ENCODE measurements around the gene TSHZ1. TPM values are rescaled to one million over a fixed set of nuclear protein-coding genes. Genes with fewer than 3 reads are reported as not detected.

The TSHZ1 gene
- total RNA-seq, 2 donors from 2014 or later: 1.1 to 1.7 TPM

- Histone ChIP-seq H3K4me1 (ENCODE audit: control insufficient read depth, insufficient read depth, low read length) (no peaks in the 10 kb centered on the region), H3K27ac (ENCODE audit: low read depth, low read length) (no peak overlapping the region), H3K36me3 (ENCODE audit: control insufficient read depth, insufficient read depth, low read length) (no peaks in the 10 kb centered on the region), H3K27me3 (ENCODE audit: control insufficient read depth, insufficient read depth, low read length, poor library complexity, severe bottlenecking) (no peaks in the 10 kb centered on the region), H3K9me3 (ENCODE audit: control insufficient read depth, low read length) (no peaks in the 10 kb centered on the region), H3K9ac (ENCODE audit: extremely low read depth, low read length, poor library complexity, severe bottlenecking) (no peak overlapping the region), H3K4me3 (ENCODE audit: low read length) (no peak overlapping the region)
- no peak for DNase-seq
- TF ChIP-seq CTCF (conservative IDR thresholded peaks at IDR 0.05): no peak
- H3K36me3 Mint-ChIP-seq (ENCODE audit: low read depth): no peaks in the 10 kb centered on the region
- no peak overlapping the region for H3K4me3 Mint-ChIP-seq
- no peaks in the 10 kb centered on the region for H3K9me3 Mint-ChIP-seq
- no peak overlapping the region for H3K27ac Mint-ChIP-seq
- H3K4me1 Mint-ChIP-seq: no peaks in the 10 kb centered on the region
- H3K27me3 Mint-ChIP-seq (ENCODE audit: insufficient read depth): no peaks in the 10 kb centered on the region
- 84 to 92% methylated on average over 3 to 7 of the region's 7 CpGs for WGBS, 2 experiments (ENCODE audit: insufficient coverage in 1 of 2, insufficient read length in 1 of 2)
Observed at GRCh38 chr18:75283731-75284130, 73.1 kb downstream of the TSHZ1 start.

- Mint-ChIP-seq H3K27ac (no peak overlapping the region), H3K9me3 (no peaks in the 10 kb centered on the region), H3K36me3 (ENCODE audit: low read depth) (no peaks in the 10 kb centered on the region), H3K4me1 (no peaks in the 10 kb centered on the region), H3K27me3 (ENCODE audit: insufficient read depth) (no peaks in the 10 kb centered on the region), H3K4me3 (no peak overlapping the region)
- no peak overlapping the region for H3K27ac ChIP-seq (ENCODE audit: low read depth, low read length)
- H3K9ac ChIP-seq (ENCODE audit: extremely low read depth, low read length, poor library complexity, severe bottlenecking): no peak overlapping the region
- H3K27me3 ChIP-seq (ENCODE audit: control insufficient read depth, insufficient read depth, low read length, poor library complexity, severe bottlenecking): no peaks in the 10 kb centered on the region
- H3K4me1 ChIP-seq (ENCODE audit: control insufficient read depth, insufficient read depth, low read length): no peaks in the 10 kb centered on the region
- H3K9me3 ChIP-seq (ENCODE audit: control insufficient read depth, low read length): no peaks in the 10 kb centered on the region
- 94 to 98% methylated on average over 16 of the region's 16 CpGs for WGBS, 2 experiments (ENCODE audit: insufficient coverage in 1 of 2, insufficient read length in 1 of 2)
- no peak for DNase-seq
- no peaks in the 10 kb centered on the region for H3K36me3 ChIP-seq (ENCODE audit: control insufficient read depth, insufficient read depth, low read length)
- H3K4me3 ChIP-seq (ENCODE audit: low read length): no peak overlapping the region
- no peak for TF ChIP-seq CTCF (conservative IDR thresholded peaks at IDR 0.05)
Observed at GRCh38 chr18:75284566-75284965, 74.0 kb downstream of the TSHZ1 start.

- no peak for DNase-seq
- no peaks in the 10 kb centered on the region for H3K36me3 Mint-ChIP-seq (ENCODE audit: low read depth)
- H3K27ac Mint-ChIP-seq: no peak overlapping the region
- H3K9me3 Mint-ChIP-seq: no peaks in the 10 kb centered on the region
- peaks cover 6% of the 10 kb centered on the region for H3K4me1 Mint-ChIP-seq
- Histone ChIP-seq H3K36me3 (ENCODE audit: control insufficient read depth, insufficient read depth, low read length) (no peaks in the 10 kb centered on the region), H3K9me3 (ENCODE audit: control insufficient read depth, low read length) (no peaks in the 10 kb centered on the region), H3K4me1 (ENCODE audit: control insufficient read depth, insufficient read depth, low read length) (no peaks in the 10 kb centered on the region), H3K27me3 (ENCODE audit: control insufficient read depth, insufficient read depth, low read length, poor library complexity, severe bottlenecking) (no peaks in the 10 kb centered on the region), H3K27ac (ENCODE audit: low read depth, low read length) (no peak overlapping the region), H3K4me3 (ENCODE audit: low read length) (no peak overlapping the region), H3K9ac (ENCODE audit: extremely low read depth, low read length, poor library complexity, severe bottlenecking) (no peak overlapping the region)
- no peak for TF ChIP-seq CTCF (conservative IDR thresholded peaks at IDR 0.05)
- 89 to 95% methylated on average over 14 to 23 of the region's 24 CpGs for WGBS, 2 experiments (ENCODE audit: insufficient coverage in 1 of 2, insufficient read length in 1 of 2)
- H3K4me3 Mint-ChIP-seq: no peak overlapping the region
- no peaks in the 10 kb centered on the region for H3K27me3 Mint-ChIP-seq (ENCODE audit: insufficient read depth)
Observed at GRCh38 chr18:75285876-75286275, 75.3 kb downstream of the TSHZ1 start.
